ENCODE data around the gene ZNF711.

GRCh38 chrX:85196319-85196718 lies 47.5 kb upstream of the ZNF711 start:
- TF ChIP-seq, protein P1, sequence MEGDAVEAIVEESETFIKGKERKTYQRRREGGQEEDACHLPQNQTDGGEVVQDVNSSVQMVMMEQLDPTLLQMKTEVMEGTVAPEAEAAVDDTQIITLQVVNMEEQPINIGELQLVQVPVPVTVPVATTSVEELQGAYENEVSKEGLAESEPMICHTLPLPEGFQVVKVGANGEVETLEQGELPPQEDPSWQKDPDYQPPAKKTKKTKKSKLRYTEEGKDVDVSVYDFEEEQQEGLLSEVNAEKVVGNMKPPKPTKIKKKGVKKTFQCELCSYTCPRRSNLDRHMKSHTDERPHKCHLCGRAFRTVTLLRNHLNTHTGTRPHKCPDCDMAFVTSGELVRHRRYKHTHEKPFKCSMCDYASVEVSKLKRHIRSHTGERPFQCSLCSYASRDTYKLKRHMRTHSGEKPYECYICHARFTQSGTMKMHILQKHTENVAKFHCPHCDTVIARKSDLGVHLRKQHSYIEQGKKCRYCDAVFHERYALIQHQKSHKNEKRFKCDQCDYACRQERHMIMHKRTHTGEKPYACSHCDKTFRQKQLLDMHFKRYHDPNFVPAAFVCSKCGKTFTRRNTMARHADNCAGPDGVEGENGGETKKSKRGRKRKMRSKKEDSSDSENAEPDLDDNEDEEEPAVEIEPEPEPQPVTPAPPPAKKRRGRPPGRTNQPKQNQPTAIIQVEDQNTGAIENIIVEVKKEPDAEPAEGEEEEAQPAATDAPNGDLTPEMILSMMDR (IDR thresholded peaks at IDR 0.05; ENCODE audit: poor library complexity, severe bottlenecking): no peak
- no peak for TF ChIP-seq POLR2AphosphoS5 (IDR thresholded peaks at IDR 0.05)
- no peak for TF ChIP-seq EZH2 (IDR thresholded peaks at IDR 0.05; ENCODE audit: borderline replicate concordance, insufficient read depth, low read length, poor library complexity, severe bottlenecking)
- TF ChIP-seq, protein P2, sequence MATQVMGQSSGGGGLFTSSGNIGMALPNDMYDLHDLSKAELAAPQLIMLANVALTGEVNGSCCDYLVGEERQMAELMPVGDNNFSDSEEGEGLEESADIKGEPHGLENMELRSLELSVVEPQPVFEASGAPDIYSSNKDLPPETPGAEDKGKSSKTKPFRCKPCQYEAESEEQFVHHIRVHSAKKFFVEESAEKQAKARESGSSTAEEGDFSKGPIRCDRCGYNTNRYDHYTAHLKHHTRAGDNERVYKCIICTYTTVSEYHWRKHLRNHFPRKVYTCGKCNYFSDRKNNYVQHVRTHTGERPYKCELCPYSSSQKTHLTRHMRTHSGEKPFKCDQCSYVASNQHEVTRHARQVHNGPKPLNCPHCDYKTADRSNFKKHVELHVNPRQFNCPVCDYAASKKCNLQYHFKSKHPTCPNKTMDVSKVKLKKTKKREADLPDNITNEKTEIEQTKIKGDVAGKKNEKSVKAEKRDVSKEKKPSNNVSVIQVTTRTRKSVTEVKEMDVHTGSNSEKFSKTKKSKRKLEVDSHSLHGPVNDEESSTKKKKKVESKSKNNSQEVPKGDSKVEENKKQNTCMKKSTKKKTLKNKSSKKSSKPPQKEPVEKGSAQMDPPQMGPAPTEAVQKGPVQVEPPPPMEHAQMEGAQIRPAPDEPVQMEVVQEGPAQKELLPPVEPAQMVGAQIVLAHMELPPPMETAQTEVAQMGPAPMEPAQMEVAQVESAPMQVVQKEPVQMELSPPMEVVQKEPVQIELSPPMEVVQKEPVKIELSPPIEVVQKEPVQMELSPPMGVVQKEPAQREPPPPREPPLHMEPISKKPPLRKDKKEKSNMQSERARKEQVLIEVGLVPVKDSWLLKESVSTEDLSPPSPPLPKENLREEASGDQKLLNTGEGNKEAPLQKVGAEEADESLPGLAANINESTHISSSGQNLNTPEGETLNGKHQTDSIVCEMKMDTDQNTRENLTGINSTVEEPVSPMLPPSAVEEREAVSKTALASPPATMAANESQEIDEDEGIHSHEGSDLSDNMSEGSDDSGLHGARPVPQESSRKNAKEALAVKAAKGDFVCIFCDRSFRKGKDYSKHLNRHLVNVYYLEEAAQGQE (IDR thresholded peaks at IDR 0.05; ENCODE audit: borderline replicate concordance): no peak
- TF ChIP-seq RAD21 (conservative IDR thresholded peaks at IDR 0.05): no peak

Measured in neural cell (in vitro differentiated cells).